Omental fat pad (tissue), 4 donors: ENCODE measurements around the gene PLEKHA6. TPM values are rescaled to one million over a fixed set of nuclear protein-coding genes. Genes with fewer than 3 reads are reported as not detected.

ENCODE experiments used
- ATAC-seq: fragments of 150-250 bp; one replicate; pipeline ENCODE4 v1.9.1; 2016; ENCODE audit warnings: mild to moderate bottlenecking, moderate library complexity; ENCODE audit not compliant: low FRiP score
- DNase-seq: peaks from one replicate; pipeline ENCODE4 v3.0.0-alpha.2; 2019; ENCODE audit warnings: low spot score
- total RNA-seq, 4 donors: library from RNA; depleted of rRNA; stranded (reverse); fragments of >200 nt; gene quantifications; one replicate each; pipeline ENCODE4 v1.1.0, GENCODE V29; 2016
- TF ChIP-seq, protein P1 (sequence below), 3 donors: fragments of 450-650 bp; IDR thresholded peaks; one replicate each; pipeline ENCODE4 v1.5.1; 2016 to 2017; ENCODE audit warnings: antibody characterized with exemption in 3 of 3, mild to moderate bottlenecking in 3 of 3, moderate library complexity in 2 of 3

PLEKHA6 gene
- total RNA-seq, 4 donors from 2014 or later = 2.9 to 13.1 (median 7.5) TPM

DNA sequence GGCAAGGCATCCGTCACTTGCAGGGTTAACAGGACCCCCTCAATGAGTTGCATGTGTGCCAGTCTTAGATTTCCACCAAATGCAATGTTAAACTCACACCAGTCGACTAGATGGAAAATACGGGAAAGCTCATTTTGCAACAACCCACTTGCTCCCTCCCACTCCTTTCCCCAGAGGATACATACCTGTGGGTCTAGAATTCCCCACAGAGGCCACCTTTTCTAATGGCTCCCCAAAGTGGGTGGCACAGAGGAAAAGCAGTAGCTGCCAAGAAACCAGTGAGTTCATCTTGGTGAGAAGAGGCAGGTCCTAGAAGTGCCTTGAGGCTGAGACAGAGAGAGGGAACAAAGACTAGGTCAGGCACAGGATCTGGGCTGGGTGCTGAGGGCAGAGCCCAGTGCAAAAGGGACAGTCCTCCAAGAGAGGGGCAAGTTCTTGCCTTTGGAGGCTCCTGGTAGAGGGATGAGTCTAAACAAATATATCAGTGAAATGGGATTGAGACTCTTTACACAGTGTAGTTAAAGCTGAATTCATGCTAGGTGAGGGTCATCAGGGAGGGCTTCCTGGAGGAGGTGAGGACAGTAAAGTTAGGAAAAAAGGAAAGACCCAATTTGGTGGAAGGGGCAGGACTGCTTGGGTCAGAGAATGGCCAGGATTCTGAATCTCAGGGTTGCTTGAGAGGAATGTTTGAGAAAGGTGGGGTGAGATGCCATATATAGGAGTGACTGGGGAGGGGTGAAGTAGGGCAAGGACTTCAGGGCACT, 167.0 kb downstream of the PLEKHA6 start:
- no peak for DNase-seq
- ATAC-seq = no peak
- TF ChIP-seq, protein P1, sequence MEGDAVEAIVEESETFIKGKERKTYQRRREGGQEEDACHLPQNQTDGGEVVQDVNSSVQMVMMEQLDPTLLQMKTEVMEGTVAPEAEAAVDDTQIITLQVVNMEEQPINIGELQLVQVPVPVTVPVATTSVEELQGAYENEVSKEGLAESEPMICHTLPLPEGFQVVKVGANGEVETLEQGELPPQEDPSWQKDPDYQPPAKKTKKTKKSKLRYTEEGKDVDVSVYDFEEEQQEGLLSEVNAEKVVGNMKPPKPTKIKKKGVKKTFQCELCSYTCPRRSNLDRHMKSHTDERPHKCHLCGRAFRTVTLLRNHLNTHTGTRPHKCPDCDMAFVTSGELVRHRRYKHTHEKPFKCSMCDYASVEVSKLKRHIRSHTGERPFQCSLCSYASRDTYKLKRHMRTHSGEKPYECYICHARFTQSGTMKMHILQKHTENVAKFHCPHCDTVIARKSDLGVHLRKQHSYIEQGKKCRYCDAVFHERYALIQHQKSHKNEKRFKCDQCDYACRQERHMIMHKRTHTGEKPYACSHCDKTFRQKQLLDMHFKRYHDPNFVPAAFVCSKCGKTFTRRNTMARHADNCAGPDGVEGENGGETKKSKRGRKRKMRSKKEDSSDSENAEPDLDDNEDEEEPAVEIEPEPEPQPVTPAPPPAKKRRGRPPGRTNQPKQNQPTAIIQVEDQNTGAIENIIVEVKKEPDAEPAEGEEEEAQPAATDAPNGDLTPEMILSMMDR (IDR thresholded peaks at IDR 0.05) = no peak

DNA sequence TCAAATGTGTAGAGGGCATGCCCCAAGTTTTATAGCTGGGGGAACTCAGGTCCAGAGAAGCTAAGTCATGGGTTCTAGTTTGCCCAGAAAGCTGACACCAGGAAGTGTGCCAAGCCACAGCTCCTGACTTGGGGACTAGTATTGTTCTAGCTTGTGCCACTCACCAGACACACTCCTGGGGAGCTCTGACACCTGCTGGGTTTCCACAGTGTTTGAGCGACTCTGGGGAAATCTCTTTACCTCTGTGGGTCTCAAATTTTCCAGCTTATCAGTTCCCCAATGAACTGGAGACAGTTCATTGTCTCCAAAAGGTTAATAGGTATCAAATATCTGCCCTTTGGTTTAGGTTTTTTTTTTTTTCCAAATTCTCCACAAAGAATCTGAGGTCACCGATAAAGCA, 167.7 kb downstream of the PLEKHA6 start:
- DNase-seq (no peak), ATAC-seq (no peak)
- TF ChIP-seq, protein P1 (IDR thresholded peaks at IDR 0.05) = no peak

DNA sequence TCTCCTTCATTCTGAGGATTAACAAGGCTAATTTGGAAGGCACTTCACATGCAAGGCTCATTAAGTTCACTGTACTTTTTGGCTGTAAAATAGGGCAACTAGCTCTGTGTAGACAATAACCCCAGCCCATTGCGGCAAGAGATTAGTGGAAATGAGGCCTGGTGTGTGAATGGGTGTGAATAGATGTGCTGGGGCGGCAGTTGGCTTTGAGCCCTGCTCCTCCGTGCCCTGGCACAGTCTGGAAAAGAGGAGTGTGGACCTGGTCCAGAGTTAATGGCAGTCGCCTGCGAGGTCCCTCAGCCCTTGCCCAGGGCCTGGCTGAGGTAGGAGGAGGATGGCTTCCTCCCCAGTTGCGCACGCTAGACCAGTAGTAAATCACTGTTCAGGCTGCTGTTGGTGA, 168.3 kb downstream of the PLEKHA6 start:
- no peak for ATAC-seq
- TF ChIP-seq, protein P1 (IDR thresholded peaks at IDR 0.05) = no peak

DNA sequence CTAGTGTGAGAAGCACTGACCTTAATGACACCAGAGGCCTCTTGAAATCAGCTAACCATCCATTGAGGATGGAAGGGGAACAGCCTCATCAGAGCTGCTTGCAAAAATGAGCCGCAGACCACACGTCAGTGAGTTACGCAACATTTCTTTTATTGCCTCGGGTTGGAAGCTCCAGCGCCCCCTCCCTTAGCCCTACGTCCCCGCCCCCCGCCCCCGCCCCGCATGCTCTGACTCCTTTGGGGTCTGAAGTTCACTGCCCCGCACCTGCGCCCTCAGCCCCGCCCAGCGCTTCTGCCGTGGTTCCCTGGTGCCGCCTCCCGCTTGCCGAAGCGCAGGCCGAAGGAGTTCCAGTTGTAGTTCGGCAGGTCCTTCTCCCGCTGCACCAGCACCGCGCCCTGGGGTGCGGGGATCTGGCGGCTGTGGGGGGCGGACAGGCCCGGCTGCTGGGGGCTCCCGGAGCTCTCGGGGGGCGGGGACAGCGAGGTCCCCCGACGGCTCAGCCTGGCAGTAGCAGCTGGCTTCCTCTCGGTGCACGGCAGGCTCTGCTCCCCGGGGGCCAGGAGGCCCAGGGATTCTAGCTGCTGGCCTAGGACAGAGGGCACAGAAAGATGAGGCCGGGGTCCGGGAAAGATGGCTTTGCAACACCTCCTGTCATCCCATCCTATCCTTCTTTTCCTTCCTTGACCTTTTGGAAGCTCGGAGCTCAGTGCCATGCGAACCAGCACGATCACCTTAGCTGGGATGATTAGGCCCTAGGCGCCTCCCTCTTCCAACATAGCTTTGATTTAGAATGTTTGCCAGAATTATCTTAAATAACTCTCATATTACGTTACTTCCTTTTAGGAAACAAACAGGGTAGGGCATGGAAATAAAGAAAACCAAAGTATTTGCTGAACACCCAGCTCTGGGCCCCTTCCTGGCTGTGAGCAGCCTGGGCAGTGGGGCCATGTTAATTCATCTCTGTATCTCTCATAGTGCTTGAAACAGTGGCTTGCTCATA, 169.2 kb downstream of the PLEKHA6 start:
- TF ChIP-seq, protein P1 (IDR thresholded peaks at IDR 0.05) = no peak
- ATAC-seq (peak; percentile 57), DNase-seq (no peak)

More for the DNA sequence above, 168.3 kb downstream of the PLEKHA6 start:
- no peak for DNase-seq

DNA sequence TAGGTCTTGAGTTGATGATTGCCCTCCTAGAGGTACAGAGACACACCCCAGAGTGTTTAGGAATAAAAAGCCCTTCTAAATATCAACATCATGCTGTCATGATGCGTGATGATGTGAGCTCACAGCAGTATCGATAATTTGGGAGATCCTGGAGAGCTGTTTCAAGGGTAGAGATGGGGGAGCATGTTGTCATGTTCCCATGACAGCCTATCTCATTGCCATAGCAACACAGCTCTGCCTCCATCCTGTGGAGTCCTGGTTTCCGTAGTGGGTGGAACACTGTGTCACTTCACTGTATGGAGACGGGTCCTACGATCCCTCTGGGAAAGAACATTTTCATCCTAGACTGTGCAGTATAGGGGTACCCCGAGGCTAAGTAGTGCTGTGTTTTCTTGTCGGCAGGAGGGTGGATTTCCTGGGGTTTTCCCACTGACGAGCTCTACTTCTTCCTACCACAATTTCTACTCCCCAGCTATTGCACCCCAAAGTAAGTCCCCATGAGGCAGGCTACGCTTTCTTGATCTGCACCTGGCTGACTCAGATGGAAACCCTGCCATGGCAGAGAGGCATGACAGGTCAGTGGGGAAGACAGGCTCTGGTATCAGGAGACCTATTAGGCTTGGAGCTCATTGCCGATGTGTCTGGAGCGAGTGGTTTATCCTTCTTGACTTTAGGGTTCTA, 170.6 kb downstream of the PLEKHA6 start:
- ATAC-seq (no peak), DNase-seq (no peak)
- TF ChIP-seq, protein P1 (IDR thresholded peaks at IDR 0.05) = no peak

DNA sequence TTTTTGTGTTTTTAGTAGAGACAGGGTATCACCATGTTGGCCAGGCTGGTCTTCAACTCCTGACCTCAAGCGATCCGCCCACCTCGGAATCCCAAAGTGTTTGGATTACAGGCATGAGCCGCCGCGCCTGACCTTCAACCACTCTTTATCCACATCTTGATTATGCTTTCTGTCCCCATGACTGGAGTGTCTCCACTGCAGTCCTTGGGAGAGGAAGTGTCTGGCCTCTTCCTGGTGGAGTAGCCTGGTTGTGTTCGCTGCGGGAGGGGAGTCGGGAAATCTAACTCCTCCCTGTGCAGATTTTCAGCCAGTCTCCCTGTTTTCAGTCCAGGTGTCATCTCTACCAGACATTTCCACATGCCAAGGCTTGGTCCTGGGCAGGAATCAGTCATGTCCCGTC, 173.1 kb downstream of the PLEKHA6 start:
- ATAC-seq (no peak), DNase-seq (no peak)
- TF ChIP-seq, protein P1 (IDR thresholded peaks at IDR 0.05) = no peak
